ENCODE data around the gene FAM222B.

The FAM222B gene

DNA sequence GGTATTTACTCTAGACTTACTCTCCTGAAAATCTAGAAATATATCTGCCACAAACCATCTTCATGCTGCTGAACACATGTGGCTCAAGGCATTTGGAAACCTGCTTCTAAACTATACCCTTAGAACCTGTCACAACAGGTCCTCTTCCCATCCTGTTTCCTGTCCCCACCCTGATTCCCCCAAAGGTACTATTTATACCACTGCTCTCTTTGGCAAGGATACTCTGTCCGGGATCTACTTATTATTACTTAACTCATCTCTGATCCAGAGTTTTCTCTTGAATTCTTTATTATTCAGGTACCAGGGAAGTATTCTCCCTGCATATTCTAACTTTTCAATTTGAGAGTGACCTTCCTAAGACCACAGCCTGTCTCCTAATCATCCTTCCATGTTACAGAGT, 65.4 kb downstream of the FAM222B start:
- no peak overlapping the region for H3K4me3 ChIP-seq (replicated peaks; ENCODE audit: low read depth, low read length)
- TF ChIP-seq CTCF (IDR thresholded peaks at IDR 0.05; ENCODE audit: low read length, missing control alignments), result no peak
- no peak for DNase-seq (ENCODE audit: low read depth)

DNA sequence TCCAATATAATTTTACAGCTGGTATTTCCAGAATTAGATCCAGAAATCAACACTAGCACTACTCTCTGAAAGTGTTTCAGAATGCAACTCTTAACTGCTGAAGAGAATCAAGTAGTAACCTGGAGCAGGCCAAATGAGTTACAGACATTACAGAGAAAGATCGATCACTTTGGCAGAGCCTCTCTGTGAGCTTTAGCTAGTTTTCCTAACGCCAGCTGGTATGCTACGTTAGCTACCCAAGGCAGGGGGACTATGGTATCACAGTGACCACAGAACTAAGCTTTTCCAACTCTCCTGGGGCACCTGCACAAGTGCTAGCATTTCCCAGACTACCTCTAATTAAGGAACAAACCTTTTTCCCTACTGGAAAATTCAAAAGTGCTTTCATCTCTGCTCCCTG, 68.4 kb downstream of the FAM222B start:
- no peak for TF ChIP-seq CTCF (IDR thresholded peaks at IDR 0.05; ENCODE audit: low read length, missing control alignments)
- DNase-seq (ENCODE audit: low read depth), result no peak
- H3K4me3 ChIP-seq (replicated peaks; ENCODE audit: low read depth, low read length), result no peak overlapping the region

GRCh38 chr17:28773736-28774135, 68.9 kb downstream of the FAM222B start:
- no peak for DNase-seq (ENCODE audit: low read depth)
- no peak overlapping the region for H3K4me3 ChIP-seq (replicated peaks; ENCODE audit: low read depth, low read length)
- no peak for TF ChIP-seq CTCF (IDR thresholded peaks at IDR 0.05; ENCODE audit: low read length, missing control alignments)

GRCh38 chr17:28765038-28765437, 77.6 kb downstream of the FAM222B start:
- TF ChIP-seq CTCF (IDR thresholded peaks at IDR 0.05; ENCODE audit: low read length, missing control alignments), result no peak
- no peak for DNase-seq (ENCODE audit: low read depth)
- no peak overlapping the region for H3K4me3 ChIP-seq (replicated peaks; ENCODE audit: low read depth, low read length)

- H3K4me3 ChIP-seq (replicated peaks; ENCODE audit: low read depth, low read length), result no peak overlapping the region
- TF ChIP-seq CTCF (IDR thresholded peaks at IDR 0.05; ENCODE audit: low read length, missing control alignments), result peak; percentile 82
- peak; percentile 85 for DNase-seq (ENCODE audit: low read depth)
These were observed 78.8 kb downstream of the FAM222B start for GRCh38 chr17:28763804-28764266.

DNA sequence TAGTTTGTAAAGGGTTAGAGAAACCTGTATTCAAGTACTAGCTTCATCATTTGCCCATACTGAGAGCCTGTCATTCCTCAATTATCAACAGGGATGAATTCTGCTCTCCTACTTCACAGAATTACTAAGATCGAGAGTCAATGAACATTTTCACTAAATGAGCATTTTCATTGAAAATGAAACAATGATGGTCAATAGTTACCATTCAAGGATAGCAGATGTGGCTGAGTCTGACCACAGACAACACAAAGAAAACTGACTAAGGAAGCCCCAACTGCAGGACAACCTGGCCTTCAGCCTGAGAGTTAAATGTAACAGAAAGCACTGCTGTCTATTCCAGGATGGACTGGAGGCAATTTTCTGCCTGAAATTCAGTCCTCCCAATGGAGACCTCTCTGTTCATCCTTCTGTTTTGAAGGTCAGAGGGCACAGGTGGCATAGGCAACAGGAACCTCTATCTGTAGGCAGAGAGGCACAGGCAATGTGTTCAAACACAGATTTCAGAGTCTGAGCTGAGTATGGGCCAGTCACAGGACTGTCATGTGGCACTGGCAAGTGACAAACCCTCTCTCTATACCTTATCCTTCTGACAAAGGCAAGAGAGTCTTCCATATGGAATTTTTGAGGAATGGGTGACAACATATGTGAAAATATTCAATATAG, 79.3 kb downstream of the FAM222B start:
- no peak overlapping the region for H3K4me3 ChIP-seq (replicated peaks; ENCODE audit: low read depth, low read length)
- no peak for DNase-seq (ENCODE audit: low read depth)
- no peak for TF ChIP-seq CTCF (IDR thresholded peaks at IDR 0.05; ENCODE audit: low read length, missing control alignments)
